Endothelial cell of umbilical vein (primary cell): ENCODE data around the gene MYH9. TPM values are rescaled to one million over a fixed set of nuclear protein-coding genes. Genes with fewer than 3 reads are reported as not detected.

Experiments used
- BruUV-seq: library from RNA; stranded (reverse); fragments of 400-500 nt; replicated peaks from 2 replicates; lab custom pipeline; 2021; lab: Mats Ljungman, UMichigan
- CTCF ChIA-PET: fragments of 300-600, 350-600 bp; sonication (Branson Sonifier 250); formaldehyde crosslinking; loops from one replicate; lab custom pipeline; 2021; ENCODE audit warnings: antibody characterized with exemption, inconsistent platforms; lab: Charles Lee
- POLR2A ChIA-PET: fragments of 300-600, 350-600 bp; sonication (Branson Sonifier 250); formaldehyde crosslinking; loops from one replicate; lab custom pipeline; 2021; ENCODE audit warnings: antibody characterized with exemption, inconsistent platforms; lab: Charles Lee
- DNase-seq: peaks from one replicate; pipeline ENCODE4 v3.0.0-alpha.2; 2011; ENCODE audit warnings: low read depth, low spot score
- FAIRE-seq: peaks from 2 replicates; lab custom pipeline; 2011; peaks lifted over from hg19 to GRCh38; lab: Jason Lieb, UNC
- H2AFZ ChIP-seq: 2 replicates; pipeline ENCODE4 v1.6.0; 2012; ENCODE audit warnings: low read depth, low read length, control low read depth, inconsistent platforms
- H3K27ac ChIP-seq: 2 replicates; pipeline ENCODE4 v1.5.1; 2011; ENCODE audit warnings: low read depth, mild to moderate bottlenecking, control low read depth, low read length, moderate library complexity; ENCODE audit not compliant: insufficient read depth
- H3K27me3 ChIP-seq, 2 experiments: 2 replicates each; pipeline versions ENCODE4 v1.6.0 to v1.6.1; 2011; ENCODE audit warnings: low read length in 2 of 2, mixed read lengths in 1 of 2; ENCODE audit not compliant: control insufficient read depth in 2 of 2, insufficient read depth in 2 of 2
- H3K36me3 ChIP-seq, 2 experiments: 2 replicates in 1 of 2; 3 replicates in 1 of 2; pipeline ENCODE4 v1.5.1; 2011; ENCODE audit warnings: low read length in 2 of 2, mild to moderate bottlenecking in 1 of 2, moderate library complexity in 1 of 2; ENCODE audit not compliant: control insufficient read depth in 2 of 2, insufficient read depth in 2 of 2; ENCODE audit errors: extremely low read depth in 1 of 2
- H3K4me1 ChIP-seq: 3 replicates; pipeline ENCODE4 v1.5.1; 2011; ENCODE audit warnings: mild to moderate bottlenecking, low read length; ENCODE audit not compliant: control insufficient read depth, insufficient read depth; ENCODE audit errors: extremely low read depth
- H3K4me2 ChIP-seq: 2 replicates; pipeline ENCODE4 v1.6.1; 2011; ENCODE audit warnings: low read length, control low read depth, mixed read lengths; ENCODE audit not compliant: insufficient read depth
- H3K4me3 ChIP-seq, 3 experiments: fragments of 200-600 bp in 1 of 3; sonication (generic), shearing (Covaris generic) in 1 of 3; replicated peaks in 1 of 3; 2 replicates each; pipeline ENCODE4 v1.5.1; 2011 to 2016; ENCODE audit warnings: control low read depth in 3 of 3, low read length in 3 of 3, mild to moderate bottlenecking in 2 of 3, inconsistent platforms in 1 of 3, low read depth in 1 of 3, moderate library complexity in 1 of 3; ENCODE audit not compliant: insufficient read depth in 1 of 3
- H3K79me2 ChIP-seq: 2 replicates; pipeline ENCODE4 v1.6.0; 2012; ENCODE audit warnings: low read length, inconsistent platforms; ENCODE audit not compliant: control insufficient read depth, insufficient read depth
- H3K9ac ChIP-seq: replicated peaks from 2 replicates; pipeline ENCODE3; 2011; ENCODE audit warnings: low read length, control low read depth; ENCODE audit not compliant: insufficient read depth; ENCODE audit errors: extremely low read depth
- H3K9me1 ChIP-seq: replicated peaks from 3 replicates; pipeline ENCODE4 v1.6.0; 2011; ENCODE audit warnings: mild to moderate bottlenecking, low read length; ENCODE audit not compliant: control insufficient read depth, insufficient read depth; ENCODE audit errors: extremely low read depth
- H3K9me3 ChIP-seq: replicated peaks from 2 replicates; pipeline ENCODE4 v1.5.1; 2012; ENCODE audit warnings: low read length, inconsistent platforms; ENCODE audit not compliant: control insufficient read depth, insufficient read depth
- H4K20me1 ChIP-seq: replicated peaks from 2 replicates; pipeline ENCODE3; 2011; ENCODE audit warnings: mild to moderate bottlenecking, low read length; ENCODE audit not compliant: control insufficient read depth, insufficient read depth; ENCODE audit errors: extremely low read depth
- CTCF ChIP-seq, 2 donors: IDR thresholded peaks; 1 replicate in 1 of 2; 2 replicates in 1 of 2; pipeline ENCODE4 v1.5.1; 2011; ENCODE audit warnings: low read length in 2 of 2, mild to moderate bottlenecking in 2 of 2, moderate library complexity in 2 of 2, control low read depth in 1 of 2, inconsistent platforms in 1 of 2, low read depth in 1 of 2; ENCODE audit not compliant: insufficient read depth in 1 of 2; ENCODE audit errors: extremely low read depth in 1 of 2
- FOS ChIP-seq: IDR thresholded peaks from 2 replicates; pipeline ENCODE4 v1.6.1; 2011; ENCODE audit warnings: mild to moderate bottlenecking, low read length, moderate library complexity, borderline replicate concordance; ENCODE audit not compliant: insufficient read depth
- MYC ChIP-seq: IDR thresholded peaks from one replicate; pipeline ENCODE4 v1.6.1; 2011; ENCODE audit warnings: mild to moderate bottlenecking, low read depth, low read length
- POLR2A ChIP-seq: IDR thresholded peaks from 2 replicates; pipeline ENCODE4 v1.6.1; 2012; ENCODE audit warnings: low read depth, mild to moderate bottlenecking, control low read depth, low read length
- POLR2AphosphoS5 ChIP-seq: IDR thresholded peaks from 2 replicates; pipeline ENCODE4 v1.6.1; 2012; ENCODE audit warnings: low read depth, mild to moderate bottlenecking, control low read depth, low read length, moderate library complexity; ENCODE audit not compliant: insufficient read depth
- dilution Hi-C: fragments of 300-500 bp; cut with MboI; formaldehyde crosslinking; loops from one replicate; pipeline ENCODE4 v1.15.0; 2019; ENCODE audit warnings: low sequenced_read_pairs; ENCODE audit not compliant: extremely low pct_ligation_motif_present
- intact Hi-C: fragments of 100-400 bp; cut with micrococcal nuclease; formaldehyde crosslinking; loops from one replicate; pipeline ENCODE4 v1.10.0; 2022
- polyA plus RNA-seq, 4 experiments: library from polyadenylated mRNA; depleted of rRNA in 3 of 4; stranded (reverse) in 3 of 4; unstranded in 1 of 4; fragments of >200 nt; gene quantifications; 2 replicates each; pipeline versions ENCODE4 v1.2.1 to v1.2.3, GENCODE V29; 2011 to 2012; ENCODE audit warnings: missing spikeins in 1 of 4
- total RNA-seq: library from RNA; stranded (reverse); gene quantifications from 2 replicates; pipeline ENCODE4 v1.2.3, GENCODE V29; 2021

MYH9 gene
- total and polyA plus RNA-seq, 2 donors (not counting 3 experiments of a cell fraction or from before 2014, with no cell fraction given) = 188 to 1,413 TPM

- FAIRE-seq (peak; percentile 77), DNase-seq (peak; percentile 60)
- no peaks in the 10 kb centered on the region for H3K9me1 ChIP-seq
- intact Hi-C loops (loop anchor here (1.0 kb wide), 2 partner anchors 87 to 169 kb away; no protein-coding TSS in a partner anchor), dilution Hi-C loops (no loop called here)
- no peak overlapping the region for H2AFZ ChIP-seq
- H3K4me1 ChIP-seq = peaks cover 10% of the 10 kb centered on the region
- H3K9me3 ChIP-seq = no peaks in the 10 kb centered on the region
- H3K27ac ChIP-seq = no peak overlapping the region
- no peak overlapping the region for H3K9ac ChIP-seq
- H3K27me3 ChIP-seq = no peaks in the 10 kb centered on the region
- no peak for TF ChIP-seq FOS
- peak; percentile 88 for TF ChIP-seq CTCF (IDR thresholded peaks at IDR 0.05; ENCODE audit: extremely low read depth in 1 of 2, insufficient read depth in 1 of 2, low read depth in 1 of 2, low read length in 2 of 2)
- TF ChIP-seq POLR2AphosphoS5 = peak; percentile 38
- TF ChIP-seq POLR2A = no peak
- no peak for TF ChIP-seq MYC
- peaks cover 77% of the 10 kb centered on the region for H3K79me2 ChIP-seq
- ChIA-PET POLR2A (no interaction called here), CTCF (interaction anchor here (0.9 to 5.6 kb wide), 18 partner anchors 9 to 210 kb away, joined by 3 to 68 read pairs (median 4); partner anchors contain the start of gene TXN2)
- peaks cover 88 to 93% of the 10 kb centered on the region in 2 experiments for H3K36me3 ChIP-seq
- BruUV-seq = no TSS peak
- H3K4me3 ChIP-seq = no peak overlapping the region
- H3K4me2 ChIP-seq = no peak overlapping the region
- no peaks in the 10 kb centered on the region for H4K20me1 ChIP-seq
These were observed 86.4 kb downstream of the MYH9 start for GRCh38 chr22:36301384-36301828.
